ENCODE results near the gene SGK1.

GRCh38 chr6:134323294-134323693 lies 5.4 kb upstream of the SGK1 start:
- TF ChIP-seq MLX (CRISPR knock-in tag; IDR thresholded peaks at IDR 0.05) (no peak), CTCF (IDR thresholded peaks at IDR 0.05) (no peak), RORB (CRISPR knock-in tag; IDR thresholded peaks at IDR 0.05) (no peak), SP1 (CRISPR knock-in tag; conservative IDR thresholded peaks at IDR 0.05) (no peak), ELF4 (CRISPR knock-in tag; IDR thresholded peaks at IDR 0.05; ENCODE audit: low read depth) (no peak), ZNF671 (CRISPR knock-in tag; IDR thresholded peaks at IDR 0.05) (no peak), RELA (CRISPR knock-in tag; IDR thresholded peaks at IDR 0.05; ENCODE audit: borderline replicate concordance) (no peak), TCF7 (CRISPR knock-in tag; IDR thresholded peaks at IDR 0.05; ENCODE audit: low read depth) (no peak), FOXK1 (CRISPR knock-in tag; IDR thresholded peaks at IDR 0.05) (no peak), GABPB1 (CRISPR knock-in tag; IDR thresholded peaks at IDR 0.05) (no peak)
- TF ChIP-seq, protein P1, sequence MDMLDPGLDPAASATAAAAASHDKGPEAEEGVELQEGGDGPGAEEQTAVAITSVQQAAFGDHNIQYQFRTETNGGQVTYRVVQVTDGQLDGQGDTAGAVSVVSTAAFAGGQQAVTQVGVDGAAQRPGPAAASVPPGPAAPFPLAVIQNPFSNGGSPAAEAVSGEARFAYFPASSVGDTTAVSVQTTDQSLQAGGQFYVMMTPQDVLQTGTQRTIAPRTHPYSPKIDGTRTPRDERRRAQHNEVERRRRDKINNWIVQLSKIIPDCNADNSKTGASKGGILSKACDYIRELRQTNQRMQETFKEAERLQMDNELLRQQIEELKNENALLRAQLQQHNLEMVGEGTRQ (CRISPR knock-in tag; IDR thresholded peaks at IDR 0.05) = no peak
- TF ChIP-seq, protein P2, sequence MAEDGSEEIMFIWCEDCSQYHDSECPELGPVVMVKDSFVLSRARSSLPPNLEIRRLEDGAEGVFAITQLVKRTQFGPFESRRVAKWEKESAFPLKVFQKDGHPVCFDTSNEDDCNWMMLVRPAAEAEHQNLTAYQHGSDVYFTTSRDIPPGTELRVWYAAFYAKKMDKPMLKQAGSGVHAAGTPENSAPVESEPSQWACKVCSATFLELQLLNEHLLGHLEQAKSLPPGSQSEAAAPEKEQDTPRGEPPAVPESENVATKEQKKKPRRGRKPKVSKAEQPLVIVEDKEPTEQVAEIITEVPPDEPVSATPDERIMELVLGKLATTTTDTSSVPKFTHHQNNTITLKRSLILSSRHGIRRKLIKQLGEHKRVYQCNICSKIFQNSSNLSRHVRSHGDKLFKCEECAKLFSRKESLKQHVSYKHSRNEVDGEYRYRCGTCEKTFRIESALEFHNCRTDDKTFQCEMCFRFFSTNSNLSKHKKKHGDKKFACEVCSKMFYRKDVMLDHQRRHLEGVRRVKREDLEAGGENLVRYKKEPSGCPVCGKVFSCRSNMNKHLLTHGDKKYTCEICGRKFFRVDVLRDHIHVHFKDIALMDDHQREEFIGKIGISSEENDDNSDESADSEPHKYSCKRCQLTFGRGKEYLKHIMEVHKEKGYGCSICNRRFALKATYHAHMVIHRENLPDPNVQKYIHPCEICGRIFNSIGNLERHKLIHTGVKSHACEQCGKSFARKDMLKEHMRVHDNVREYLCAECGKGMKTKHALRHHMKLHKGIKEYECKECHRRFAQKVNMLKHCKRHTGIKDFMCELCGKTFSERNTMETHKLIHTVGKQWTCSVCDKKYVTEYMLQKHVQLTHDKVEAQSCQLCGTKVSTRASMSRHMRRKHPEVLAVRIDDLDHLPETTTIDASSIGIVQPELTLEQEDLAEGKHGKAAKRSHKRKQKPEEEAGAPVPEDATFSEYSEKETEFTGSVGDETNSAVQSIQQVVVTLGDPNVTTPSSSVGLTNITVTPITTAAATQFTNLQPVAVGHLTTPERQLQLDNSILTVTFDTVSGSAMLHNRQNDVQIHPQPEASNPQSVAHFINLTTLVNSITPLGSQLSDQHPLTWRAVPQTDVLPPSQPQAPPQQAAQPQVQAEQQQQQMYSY (CRISPR knock-in tag; IDR thresholded peaks at IDR 0.05) = no peak
